Measurements from ENCODE around the gene DIABLO. TPM values are rescaled to one million over a fixed set of nuclear protein-coding genes. Genes with fewer than 3 reads are reported as not detected.

Gene DIABLO
- total RNA-seq, 1 experiment from 2014 or later, result 97.6 TPM

DNA sequence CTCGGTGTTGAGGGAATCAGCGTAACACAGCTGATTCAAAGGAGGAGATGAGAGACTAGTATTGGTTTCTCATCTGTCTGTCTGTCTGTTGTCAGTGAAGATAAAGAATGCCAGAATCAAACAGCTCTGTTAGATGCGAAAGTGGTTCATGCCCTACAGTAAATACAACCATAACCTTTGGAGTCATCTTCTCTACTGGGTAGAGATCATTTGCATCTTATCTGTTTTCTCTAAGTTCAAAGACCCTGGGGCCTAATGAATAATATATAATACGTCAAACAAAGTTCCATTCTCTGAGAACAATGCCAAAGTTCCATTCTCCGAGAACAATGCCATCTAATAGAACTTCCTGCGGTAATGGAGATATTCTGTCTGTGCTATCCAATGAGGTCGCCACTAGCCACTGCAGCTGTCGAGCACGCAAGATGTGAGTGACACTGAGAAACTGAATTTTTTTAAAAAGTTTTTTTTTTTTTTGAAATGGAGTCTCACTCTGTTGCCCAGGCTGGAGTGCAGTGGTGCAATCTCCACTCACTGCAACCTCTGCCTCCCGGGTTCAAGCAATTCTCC is 58.4 kb downstream of the DIABLO start:
- Histone ChIP-seq H3K4me1 (ENCODE audit: insufficient read depth, low read length) (no peaks in the 10 kb centered on the region), H3K79me2 (ENCODE audit: low read length) (no peaks in the 10 kb centered on the region), H3K4me2 (ENCODE audit: low read length) (no peak overlapping the region), H3K4me3 (ENCODE audit: low read length) (no peak overlapping the region), H3K27ac (ENCODE audit: low read length) (no peak overlapping the region), H4K20me1 (ENCODE audit: low read length) (no peaks in the 10 kb centered on the region), H3K9ac (ENCODE audit: low read length) (no peak overlapping the region), H3F3A (ENCODE audit: low read length, unreplicated experiment) (no peaks in the 10 kb centered on the region), H3K36me3 (ENCODE audit: low read depth, low read length) (no peaks in the 10 kb centered on the region), H3K9me3 (ENCODE audit: low read length) (no peaks in the 10 kb centered on the region), H2AFZ (ENCODE audit: low read length) (no peak overlapping the region), H3K27me3 (ENCODE audit: low read length) (no peaks in the 10 kb centered on the region), H3K9me2 (replicated peaks; ENCODE audit: low read length) (no peaks in the 10 kb centered on the region)
- BruUV-seq (replicated peaks), result no TSS peak
- CTCF ChIA-PET, result no interaction called here
- no peak for DNase-seq
- no peak for ATAC-seq
- intact Hi-C loops (cut with micrococcal nuclease), result no loop called here
- TF ChIP-seq EZH2phosphoT487 (IDR thresholded peaks at IDR 0.05; ENCODE audit: borderline replicate concordance, low read length) (no peak), EZH2 (IDR thresholded peaks at IDR 0.05; ENCODE audit: low read length, unreplicated experiment) (no peak)
- TF ChIP-seq, protein P1, sequence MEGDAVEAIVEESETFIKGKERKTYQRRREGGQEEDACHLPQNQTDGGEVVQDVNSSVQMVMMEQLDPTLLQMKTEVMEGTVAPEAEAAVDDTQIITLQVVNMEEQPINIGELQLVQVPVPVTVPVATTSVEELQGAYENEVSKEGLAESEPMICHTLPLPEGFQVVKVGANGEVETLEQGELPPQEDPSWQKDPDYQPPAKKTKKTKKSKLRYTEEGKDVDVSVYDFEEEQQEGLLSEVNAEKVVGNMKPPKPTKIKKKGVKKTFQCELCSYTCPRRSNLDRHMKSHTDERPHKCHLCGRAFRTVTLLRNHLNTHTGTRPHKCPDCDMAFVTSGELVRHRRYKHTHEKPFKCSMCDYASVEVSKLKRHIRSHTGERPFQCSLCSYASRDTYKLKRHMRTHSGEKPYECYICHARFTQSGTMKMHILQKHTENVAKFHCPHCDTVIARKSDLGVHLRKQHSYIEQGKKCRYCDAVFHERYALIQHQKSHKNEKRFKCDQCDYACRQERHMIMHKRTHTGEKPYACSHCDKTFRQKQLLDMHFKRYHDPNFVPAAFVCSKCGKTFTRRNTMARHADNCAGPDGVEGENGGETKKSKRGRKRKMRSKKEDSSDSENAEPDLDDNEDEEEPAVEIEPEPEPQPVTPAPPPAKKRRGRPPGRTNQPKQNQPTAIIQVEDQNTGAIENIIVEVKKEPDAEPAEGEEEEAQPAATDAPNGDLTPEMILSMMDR (conservative IDR thresholded peaks at IDR 0.05; ENCODE audit: low read depth, low read length), result no peak
- POLR2A ChIA-PET (ENCODE audit: unreplicated experiment), result no interaction called here

DNA sequence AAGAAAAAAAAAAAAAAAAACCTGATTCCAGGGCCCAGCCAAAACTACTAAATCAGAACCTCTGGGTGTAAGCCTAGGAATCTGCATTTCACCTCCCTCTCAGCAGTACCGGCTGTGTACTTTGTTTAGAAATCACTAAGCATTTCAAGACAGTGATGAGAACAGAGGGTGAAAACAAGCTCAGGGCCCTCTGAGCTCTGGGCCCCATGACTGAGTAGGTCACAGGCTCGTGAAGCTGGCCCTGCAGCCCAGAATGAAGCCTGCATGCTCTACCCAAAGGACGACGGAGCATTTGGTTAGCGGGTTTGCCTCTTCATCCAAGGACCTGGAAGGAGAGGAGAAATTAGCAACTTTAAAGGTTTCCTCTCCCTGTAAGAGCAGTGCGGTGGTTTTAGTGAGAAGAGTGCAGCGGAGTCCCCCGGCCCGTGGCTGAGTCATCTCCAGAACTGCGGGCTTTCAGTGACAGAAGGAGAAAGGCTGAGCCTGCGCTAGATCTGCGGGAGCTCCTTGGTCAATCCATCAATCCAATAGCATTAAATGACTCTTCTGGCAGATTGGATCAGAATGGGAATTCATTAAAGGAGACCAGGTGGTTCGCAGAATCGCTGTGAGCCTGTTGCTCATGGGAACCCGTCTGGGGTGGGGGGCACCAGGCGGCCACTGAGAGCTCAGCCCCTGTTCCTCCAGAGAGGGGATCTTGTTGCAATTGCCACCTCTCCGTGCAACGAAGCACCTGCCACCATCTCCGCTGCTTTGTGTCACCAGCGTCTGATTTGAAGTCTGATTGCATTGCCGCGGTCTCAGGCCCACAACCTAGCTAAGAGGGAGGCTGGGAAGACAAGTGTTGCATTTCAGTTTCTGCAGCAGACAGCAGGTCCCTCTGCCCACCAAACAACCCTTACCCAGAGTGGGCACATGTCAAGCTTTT is 59.2 kb downstream of the DIABLO start:
- H4K20me1 ChIP-seq (ENCODE audit: low read length), result no peaks in the 10 kb centered on the region
- ATAC-seq (no peak), DNase-seq (no peak)
- no peak overlapping the region for H3K4me3 ChIP-seq (ENCODE audit: low read length)
- no peaks in the 10 kb centered on the region for H3K79me2 ChIP-seq (ENCODE audit: low read length)
- no peak for TF ChIP-seq EZH2 (IDR thresholded peaks at IDR 0.05; ENCODE audit: low read length, unreplicated experiment)
- TF ChIP-seq, protein P1 (conservative IDR thresholded peaks at IDR 0.05; ENCODE audit: low read depth, low read length), result no peak
- TF ChIP-seq EZH2phosphoT487 (IDR thresholded peaks at IDR 0.05; ENCODE audit: borderline replicate concordance, low read length), result no peak
- intact Hi-C loops (cut with micrococcal nuclease), result no loop called here
- no peak overlapping the region for H3K27ac ChIP-seq (ENCODE audit: low read length)
- no peak overlapping the region for H3K9ac ChIP-seq (ENCODE audit: low read length)
- H3K4me2 ChIP-seq (ENCODE audit: low read length), result no peak overlapping the region
- H3K9me3 ChIP-seq (ENCODE audit: low read length), result no peaks in the 10 kb centered on the region
- ChIA-PET POLR2A (ENCODE audit: unreplicated experiment) (no interaction called here), CTCF (no interaction called here)
- BruUV-seq (replicated peaks), result no TSS peak
- no peak overlapping the region for H2AFZ ChIP-seq (ENCODE audit: low read length)
- H3K9me2 ChIP-seq (replicated peaks; ENCODE audit: low read length), result no peaks in the 10 kb centered on the region
- H3K27me3 ChIP-seq (ENCODE audit: low read length), result no peaks in the 10 kb centered on the region
- no peaks in the 10 kb centered on the region for H3F3A ChIP-seq (ENCODE audit: low read length, unreplicated experiment)
- no peaks in the 10 kb centered on the region for H3K4me1 ChIP-seq (ENCODE audit: insufficient read depth, low read length)
- no peaks in the 10 kb centered on the region for H3K36me3 ChIP-seq (ENCODE audit: low read depth, low read length)

DNA sequence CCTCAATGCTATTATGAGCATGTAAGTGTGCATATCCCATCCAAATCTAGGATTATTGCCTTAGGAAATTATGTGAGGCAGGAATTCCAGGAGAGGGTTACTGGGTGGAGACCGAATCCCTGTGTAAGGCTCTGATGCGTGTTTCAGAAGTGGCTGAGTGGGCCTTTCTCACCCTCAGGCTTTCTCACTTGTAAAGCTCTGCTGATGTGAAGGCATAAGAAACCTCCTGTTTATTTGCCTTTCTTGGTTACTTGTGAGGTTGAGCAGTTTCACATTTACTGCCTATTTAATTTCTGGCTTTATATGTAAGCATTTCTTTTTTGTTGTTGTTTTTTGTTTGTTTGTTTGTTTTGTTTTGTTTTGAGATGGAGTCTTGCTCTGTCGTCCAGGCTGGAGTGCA is 62.9 kb downstream of the DIABLO start:
- no peak for DNase-seq
- no peaks in the 10 kb centered on the region for H3F3A ChIP-seq (ENCODE audit: low read length, unreplicated experiment)
- no peaks in the 10 kb centered on the region for H3K9me2 ChIP-seq (replicated peaks; ENCODE audit: low read length)
- no peak overlapping the region for H3K4me3 ChIP-seq (ENCODE audit: low read length)
- BruUV-seq (replicated peaks), result no TSS peak
- no peak for TF ChIP-seq EZH2 (IDR thresholded peaks at IDR 0.05; ENCODE audit: low read length, unreplicated experiment)
- TF ChIP-seq, protein P1 (conservative IDR thresholded peaks at IDR 0.05; ENCODE audit: low read depth, low read length), result no peak
- TF ChIP-seq EZH2phosphoT487 (IDR thresholded peaks at IDR 0.05; ENCODE audit: borderline replicate concordance, low read length), result no peak
- no peak for ATAC-seq
- H3K9me3 ChIP-seq (ENCODE audit: low read length), result no peaks in the 10 kb centered on the region
- CTCF ChIA-PET, result no interaction called here
- H3K27ac ChIP-seq (ENCODE audit: low read length), result no peak overlapping the region
- no peak overlapping the region for H2AFZ ChIP-seq (ENCODE audit: low read length)
- H3K36me3 ChIP-seq (ENCODE audit: low read depth, low read length), result no peaks in the 10 kb centered on the region
- H4K20me1 ChIP-seq (ENCODE audit: low read length), result no peaks in the 10 kb centered on the region
- POLR2A ChIA-PET (ENCODE audit: unreplicated experiment), result no interaction called here
- H3K27me3 ChIP-seq (ENCODE audit: low read length), result no peaks in the 10 kb centered on the region
- H3K4me1 ChIP-seq (ENCODE audit: insufficient read depth, low read length), result no peaks in the 10 kb centered on the region
- no peaks in the 10 kb centered on the region for H3K79me2 ChIP-seq (ENCODE audit: low read length)
- no peak overlapping the region for H3K4me2 ChIP-seq (ENCODE audit: low read length)
- H3K9ac ChIP-seq (ENCODE audit: low read length), result no peak overlapping the region
- intact Hi-C loops (cut with micrococcal nuclease), result no loop called here

Measured in PC-3 (cell line).